Loucy (cell line): ENCODE data around the gene ALX1.

Experiments
- H2AFZ ChIP-seq: fragments of 200-600 bp; sonication (generic); 2 replicates; pipeline ENCODE4 v1.6.0; 2016; ENCODE audit warnings: antibody characterized with exemption, mild to moderate bottlenecking, low read length, moderate library complexity
- H3F3A ChIP-seq: fragments of 200-600 bp; 2 replicates; pipeline ENCODE4 v1.6.0; 2016; ENCODE audit warnings: antibody characterized with exemption, low read depth, mild to moderate bottlenecking
- H3K27me3 ChIP-seq: fragments of 200-600 bp; sonication (generic); 2 replicates; pipeline ENCODE4 v1.6.1; 2014; ENCODE audit warnings: low read length, mild to moderate bottlenecking; ENCODE audit not compliant: insufficient read depth, poor library complexity, severe bottlenecking
- H3K36me3 ChIP-seq: fragments of 200-600 bp; sonication (generic); 2 replicates; pipeline ENCODE4 v1.6.1; 2016; ENCODE audit warnings: low read length; ENCODE audit not compliant: insufficient read depth
- H3K4me1 ChIP-seq: fragments of 200-600 bp; sonication (generic); 2 replicates; pipeline ENCODE4 v1.5.1; 2014; ENCODE audit warnings: low read length, mild to moderate bottlenecking; ENCODE audit not compliant: insufficient read depth, poor library complexity, severe bottlenecking
- H3K4me2 ChIP-seq: fragments of 200-600 bp; sonication (generic); 2 replicates; pipeline ENCODE4 v1.6.0; 2014; ENCODE audit warnings: antibody characterized with exemption, low read length, low read depth, mild to moderate bottlenecking; ENCODE audit not compliant: poor library complexity, severe bottlenecking
- H3K4me3 ChIP-seq: fragments of 200-600 bp; sonication (generic); 2 replicates; pipeline ENCODE4 v1.5.1; 2014; ENCODE audit warnings: low read length, mild to moderate bottlenecking, mixed read lengths; ENCODE audit not compliant: poor library complexity, severe bottlenecking
- H3K79me2 ChIP-seq: fragments of 200-600 bp; sonication (generic); 2 replicates; pipeline ENCODE4 v1.6.1; 2014; ENCODE audit warnings: low read length; ENCODE audit not compliant: insufficient read depth
- H3K9ac ChIP-seq: fragments of 200-600 bp; sonication (generic); 2 replicates; pipeline ENCODE4 v1.6.0; 2014; ENCODE audit warnings: mild to moderate bottlenecking, low read depth, low read length, moderate library complexity; ENCODE audit not compliant: poor library complexity, severe bottlenecking
- H3K9me2 ChIP-seq: fragments of 200-600 bp; sonication (generic); replicated peaks from 2 replicates; pipeline ENCODE4 v1.6.1; 2016; ENCODE audit warnings: low read depth, low read length, mixed read lengths
- H3K9me3 ChIP-seq: fragments of 200-600 bp; sonication (generic); 2 replicates; pipeline ENCODE4 v1.6.1; 2014; ENCODE audit warnings: mild to moderate bottlenecking, antibody characterized with exemption, low read length, low read depth; ENCODE audit not compliant: insufficient read depth
- H4K20me1 ChIP-seq: fragments of 200-600 bp; sonication (generic); 2 replicates; pipeline ENCODE4 v1.6.0; 2014; ENCODE audit warnings: antibody characterized with exemption, low read length, mild to moderate bottlenecking; ENCODE audit not compliant: insufficient read depth, poor library complexity, severe bottlenecking
- EZH2phosphoT487 ChIP-seq: fragments of 200-600 bp; IDR thresholded peaks from 2 replicates; pipeline ENCODE4 v1.6.1; 2018; ENCODE audit warnings: antibody characterized with exemption, mild to moderate bottlenecking, moderate library complexity, borderline replicate concordance
- TF ChIP-seq, protein P1 (sequence below): fragments of 200-600 bp; sonication (generic); conservative IDR thresholded peaks from 2 replicates; pipeline ENCODE4 v1.5.1; 2014; ENCODE audit warnings: mild to moderate bottlenecking, antibody characterized with exemption, low read length

Gene ALX1

GRCh38 chr12:85280984-85281630 lies 1.1 kb downstream of the ALX1 start:
- no peak overlapping the region for H2AFZ ChIP-seq
- H3K4me1 ChIP-seq, result no peaks in the 10 kb centered on the region
- no peaks in the 10 kb centered on the region for H3K36me3 ChIP-seq
- TF ChIP-seq, protein P1, sequence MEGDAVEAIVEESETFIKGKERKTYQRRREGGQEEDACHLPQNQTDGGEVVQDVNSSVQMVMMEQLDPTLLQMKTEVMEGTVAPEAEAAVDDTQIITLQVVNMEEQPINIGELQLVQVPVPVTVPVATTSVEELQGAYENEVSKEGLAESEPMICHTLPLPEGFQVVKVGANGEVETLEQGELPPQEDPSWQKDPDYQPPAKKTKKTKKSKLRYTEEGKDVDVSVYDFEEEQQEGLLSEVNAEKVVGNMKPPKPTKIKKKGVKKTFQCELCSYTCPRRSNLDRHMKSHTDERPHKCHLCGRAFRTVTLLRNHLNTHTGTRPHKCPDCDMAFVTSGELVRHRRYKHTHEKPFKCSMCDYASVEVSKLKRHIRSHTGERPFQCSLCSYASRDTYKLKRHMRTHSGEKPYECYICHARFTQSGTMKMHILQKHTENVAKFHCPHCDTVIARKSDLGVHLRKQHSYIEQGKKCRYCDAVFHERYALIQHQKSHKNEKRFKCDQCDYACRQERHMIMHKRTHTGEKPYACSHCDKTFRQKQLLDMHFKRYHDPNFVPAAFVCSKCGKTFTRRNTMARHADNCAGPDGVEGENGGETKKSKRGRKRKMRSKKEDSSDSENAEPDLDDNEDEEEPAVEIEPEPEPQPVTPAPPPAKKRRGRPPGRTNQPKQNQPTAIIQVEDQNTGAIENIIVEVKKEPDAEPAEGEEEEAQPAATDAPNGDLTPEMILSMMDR, result no peak
- no peak for TF ChIP-seq EZH2phosphoT487
- H3K9me3 ChIP-seq, result no peaks in the 10 kb centered on the region
- no peaks in the 10 kb centered on the region for H4K20me1 ChIP-seq
- H3F3A ChIP-seq, result no peaks in the 10 kb centered on the region
- no peak overlapping the region for H3K4me3 ChIP-seq
- H3K9me2 ChIP-seq, result no peaks in the 10 kb centered on the region
- no peaks in the 10 kb centered on the region for H3K27me3 ChIP-seq
- H3K4me2 ChIP-seq, result no peak overlapping the region
- no peaks in the 10 kb centered on the region for H3K79me2 ChIP-seq
- no peak overlapping the region for H3K9ac ChIP-seq

DNA sequence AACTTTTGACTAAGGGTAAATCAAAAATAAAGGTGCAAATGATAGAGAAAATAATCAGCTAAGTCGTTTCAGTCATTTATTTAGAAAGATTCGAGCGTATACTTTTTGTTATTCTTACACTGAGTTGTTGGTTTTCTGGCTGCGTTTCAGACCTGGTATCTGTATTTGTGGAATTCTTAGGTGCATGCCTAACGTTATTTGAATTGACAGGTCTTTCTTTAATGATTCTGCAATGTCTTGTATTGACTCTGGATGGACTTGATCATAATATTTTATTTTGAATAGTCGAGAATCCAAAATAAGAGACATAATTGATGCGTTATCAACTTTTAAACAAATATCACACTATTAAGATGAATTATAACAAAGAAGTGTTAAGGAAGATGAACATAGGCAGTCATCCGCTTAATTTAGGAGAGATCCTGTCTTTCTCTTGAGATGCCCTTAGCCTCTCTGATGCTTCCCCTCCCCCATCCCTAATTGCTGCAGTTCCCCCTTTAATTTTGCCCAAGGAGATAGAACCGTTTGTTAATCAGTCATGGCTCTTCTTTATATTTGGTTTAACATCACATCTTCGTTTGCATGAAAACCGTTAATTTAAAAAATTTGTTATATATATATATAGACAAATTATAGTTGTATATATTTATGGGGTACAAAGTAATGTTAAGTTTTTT lies 1.8 kb downstream of the ALX1 start:
- Histone ChIP-seq H3K4me2 (no peak overlapping the region), H3K9ac (no peak overlapping the region), H3K27me3 (no peaks in the 10 kb centered on the region), H3K4me3 (no peak overlapping the region), H3F3A (no peaks in the 10 kb centered on the region), H3K79me2 (no peaks in the 10 kb centered on the region), H3K36me3 (no peaks in the 10 kb centered on the region), H3K4me1 (no peaks in the 10 kb centered on the region), H4K20me1 (no peaks in the 10 kb centered on the region), H3K9me2 (no peaks in the 10 kb centered on the region), H2AFZ (no peak overlapping the region), H3K9me3 (no peaks in the 10 kb centered on the region)
- no peak for TF ChIP-seq EZH2phosphoT487
- TF ChIP-seq, protein P1, result no peak

GRCh38 chr12:85283560-85283959 lies 3.5 kb downstream of the ALX1 start:
- no peaks in the 10 kb centered on the region for H3K79me2 ChIP-seq
- H3K9ac ChIP-seq, result no peak overlapping the region
- no peaks in the 10 kb centered on the region for H3F3A ChIP-seq
- H2AFZ ChIP-seq, result no peak overlapping the region
- H3K27me3 ChIP-seq, result no peaks in the 10 kb centered on the region
- no peaks in the 10 kb centered on the region for H3K9me3 ChIP-seq
- TF ChIP-seq, protein P1, result no peak
- TF ChIP-seq EZH2phosphoT487, result no peak
- no peaks in the 10 kb centered on the region for H3K4me1 ChIP-seq
- H3K36me3 ChIP-seq, result no peaks in the 10 kb centered on the region
- no peaks in the 10 kb centered on the region for H3K9me2 ChIP-seq
- no peak overlapping the region for H3K4me3 ChIP-seq
- no peaks in the 10 kb centered on the region for H4K20me1 ChIP-seq
- no peak overlapping the region for H3K4me2 ChIP-seq
